NB4 (cell line): ENCODE data around the gene IL22RA2.
A peak's percentile ranks its signal among the peaks of the same experiment; 100 is the strongest.

Experiments
- DNase-seq: peaks from one replicate; pipeline ENCODE4 v3.0.0; 2010; ENCODE audit warnings: low read depth
- H3K4me3 ChIP-seq: one replicate; pipeline ENCODE4 v1.5.1; 2011; ENCODE audit warnings: mild to moderate bottlenecking, low read depth, low read length, moderate library complexity
- CTCF ChIP-seq: IDR thresholded peaks from one replicate; pipeline ENCODE4 v1.5.1; 2012; ENCODE audit warnings: low read depth, low read length
- MAX ChIP-seq: IDR thresholded peaks from 2 replicates; pipeline ENCODE4 v1.6.1; 2011; ENCODE audit warnings: low read depth, low read length
- MYC ChIP-seq: IDR thresholded peaks from 2 replicates; pipeline ENCODE4 v1.6.1; 2011; ENCODE audit warnings: low read depth, low read length
- POLR2A ChIP-seq: IDR thresholded peaks from 2 replicates; pipeline ENCODE4 v1.6.1; 2011; ENCODE audit warnings: mild to moderate bottlenecking; ENCODE audit not compliant: insufficient read length; ENCODE audit errors: extremely low read depth

IL22RA2 gene

GRCh38 chr6:137173501-137173900 lies at the start of gene IL22RA2:
Gene IL22RA2, minus strand, starts transcription at chr6:137173644. Its CDS starts 11,895 bp downstream, at chr6:137161749.
- H3K4me3 ChIP-seq, result no peak within 1 kb of the TSS

GRCh38 chr6:137222381-137222780 lies 48.9 kb upstream of the IL22RA2 start:
- DNase-seq, result peak; percentile 87
- H3K4me3 ChIP-seq, result no peak overlapping the region
- TF ChIP-seq CTCF (no peak), MAX (no peak), MYC (no peak; the same call in 1 of the 2 replicates), POLR2A (no peak)

More at GRCh38 chr6:137173501-137173900, at the start of gene IL22RA2:
- no peak for DNase-seq
- TF ChIP-seq POLR2A, result no peak
- TF ChIP-seq MYC, result no peak
- no peak for TF ChIP-seq CTCF
- TF ChIP-seq MAX, result no peak

GRCh38 chr6:137219664-137220252 lies 46.3 kb upstream of the IL22RA2 start:
- TF ChIP-seq CTCF, result no peak
- no peak for TF ChIP-seq POLR2A
- no peak for TF ChIP-seq MYC
- no peak for TF ChIP-seq MAX
- H3K4me3 ChIP-seq, result peak overlapping the region; percentile 95
- DNase-seq, result no peak

- TF ChIP-seq MAX (peak; percentile 26), CTCF (no peak), POLR2A (peak; percentile 86), MYC (peak; percentile 46)
- H3K4me3 ChIP-seq, result peak within 1 kb of the TSS; percentile 95
- DNase-seq, result peak; percentile 98
Observed at GRCh38 chr6:137218917-137219663, 45.6 kb upstream of the IL22RA2 start, which contains the start of gene IFNGR1. Gene IFNGR1, minus strand, starts transcription at chr6:137219385. Its CDS starts 58 bp downstream, at chr6:137219327.

- peak; percentile 86 for DNase-seq
- TF ChIP-seq POLR2A (no peak), MAX (no peak), CTCF (no peak), MYC (no peak)
- peak overlapping the region; percentile 95 for H3K4me3 ChIP-seq
Observed at GRCh38 chr6:137218473-137218916, 45.1 kb upstream of the IL22RA2 start.
